Activated naive CD4-positive, alpha-beta T cell treated with anti-CD3 and anti-CD28 coated beads, Interleukin-2, amount 10 ng/mL, durations not matched to agents 7 days and 5 days (primary cell): ENCODE results near the gene DNLZ.

Source experiments
- CTCF ChIA-PET: fragments of 350-600 bp; sonication (Branson Sonifier 250); formaldehyde crosslinking; loops from one replicate; lab custom pipeline; 2021; ENCODE audit warnings: antibody characterized with exemption; lab: Charles Lee
- DNase-seq: peaks from one replicate; pipeline ENCODE4 v3.0.0-alpha.2; 2020
- H3K27ac Mint-ChIP-seq: one replicate; pipeline ENCODE4 v1.8.0; 2021; ENCODE audit warnings: mild to moderate bottlenecking, moderate library complexity, mixed read lengths
- H3K27me3 Mint-ChIP-seq: one replicate; pipeline ENCODE4 v1.8.0; 2021; ENCODE audit warnings: mild to moderate bottlenecking, mixed read lengths
- H3K36me3 Mint-ChIP-seq: one replicate; pipeline ENCODE4 v1.8.0; 2021; ENCODE audit warnings: mixed read lengths
- H3K4me1 Mint-ChIP-seq: one replicate; pipeline ENCODE4 v1.8.0; 2021; ENCODE audit warnings: mixed read lengths
- H3K4me3 Mint-ChIP-seq: one replicate; pipeline ENCODE4 v1.8.0; 2021; ENCODE audit warnings: mild to moderate bottlenecking, moderate library complexity, mixed read lengths
- H3K9me3 Mint-ChIP-seq: one replicate; pipeline ENCODE4 v1.8.0; 2021; ENCODE audit warnings: mixed read lengths

DNLZ gene

GRCh38 chr9:136316896-136317676 lies 46.5 kb downstream of the DNLZ start:
- H3K27ac Mint-ChIP-seq = no peak overlapping the region
- H3K4me1 Mint-ChIP-seq = no peaks in the 10 kb centered on the region
- no peak for DNase-seq
- H3K4me3 Mint-ChIP-seq = no peak overlapping the region
- H3K36me3 Mint-ChIP-seq = peaks cover 3% of the 10 kb centered on the region
- CTCF ChIA-PET = no interaction called here
- H3K9me3 Mint-ChIP-seq = peaks cover 25% of the 10 kb centered on the region
- H3K27me3 Mint-ChIP-seq = peaks cover 9% of the 10 kb centered on the region

- peaks cover 1% of the 10 kb centered on the region for H3K27me3 Mint-ChIP-seq
- peaks cover 25% of the 10 kb centered on the region for H3K9me3 Mint-ChIP-seq
- no peak overlapping the region for H3K27ac Mint-ChIP-seq
- peaks cover 3% of the 10 kb centered on the region for H3K36me3 Mint-ChIP-seq
- no peaks in the 10 kb centered on the region for H3K4me1 Mint-ChIP-seq
- DNase-seq = no peak
- no peak overlapping the region for H3K4me3 Mint-ChIP-seq
- CTCF ChIA-PET = no interaction called here
Measured at GRCh38 chr9:136316271-136316751, 47.2 kb downstream of the DNLZ start.

GRCh38 chr9:136314944-136315343 lies 48.6 kb downstream of the DNLZ start:
- Mint-ChIP-seq H3K36me3 (peaks cover 3% of the 10 kb centered on the region), H3K27me3 (no peaks in the 10 kb centered on the region), H3K9me3 (peaks cover 25% of the 10 kb centered on the region), H3K27ac (no peak overlapping the region), H3K4me1 (no peaks in the 10 kb centered on the region), H3K4me3 (no peak overlapping the region)
- no peak for DNase-seq
- CTCF ChIA-PET = no interaction called here

GRCh38 chr9:136314056-136314416 lies 49.5 kb downstream of the DNLZ start:
- Mint-ChIP-seq H3K36me3 (peaks cover 3% of the 10 kb centered on the region), H3K27me3 (no peaks in the 10 kb centered on the region), H3K27ac (no peak overlapping the region), H3K9me3 (peaks cover 25% of the 10 kb centered on the region), H3K4me3 (no peak overlapping the region), H3K4me1 (no peaks in the 10 kb centered on the region)
- no peak for DNase-seq
- CTCF ChIA-PET = no interaction called here

GRCh38 chr9:136313111-136314055 lies 50.2 kb downstream of the DNLZ start:
- Mint-ChIP-seq H3K27me3 (no peaks in the 10 kb centered on the region), H3K4me1 (no peaks in the 10 kb centered on the region), H3K36me3 (peaks cover 3% of the 10 kb centered on the region), H3K9me3 (peaks cover 25% of the 10 kb centered on the region), H3K27ac (no peak overlapping the region), H3K4me3 (no peak overlapping the region)
- CTCF ChIA-PET = interaction anchor here (0.8 to 1.7 kb wide), 7 partner anchors 10 to 171 kb away, joined by 3 to 8 read pairs (median 4); partner anchors contain the start of gene DNLZ
- no peak for DNase-seq

- Mint-ChIP-seq H3K4me1 (no peaks in the 10 kb centered on the region), H3K4me3 (no peak overlapping the region), H3K36me3 (peaks cover 3% of the 10 kb centered on the region), H3K27me3 (no peaks in the 10 kb centered on the region), H3K27ac (no peak overlapping the region), H3K9me3 (peaks cover 25% of the 10 kb centered on the region)
- CTCF ChIA-PET = interaction anchor here (0.8 to 1.7 kb wide), 10 partner anchors 11 to 319 kb away, joined by 3 to 8 read pairs (median 4); partner anchors contain the start of gene DNLZ
- peak; percentile 64 for DNase-seq
Measured at GRCh38 chr9:136312436-136312835, 51.1 kb downstream of the DNLZ start.

GRCh38 chr9:136312009-136312375 lies 51.6 kb downstream of the DNLZ start:
- CTCF ChIA-PET = interaction anchor here (1.0 to 1.7 kb wide), 6 partner anchors 11 to 320 kb away, joined by 3 to 8 read pairs (median 3); partner anchors contain the start of gene DNLZ
- H3K27me3 Mint-ChIP-seq = no peaks in the 10 kb centered on the region
- no peak overlapping the region for H3K4me3 Mint-ChIP-seq
- no peak for DNase-seq
- H3K36me3 Mint-ChIP-seq = peaks cover 3% of the 10 kb centered on the region
- peaks cover 25% of the 10 kb centered on the region for H3K9me3 Mint-ChIP-seq
- H3K27ac Mint-ChIP-seq = no peak overlapping the region
- H3K4me1 Mint-ChIP-seq = no peaks in the 10 kb centered on the region

GRCh38 chr9:136311051-136312008 lies 52.2 kb downstream of the DNLZ start:
- DNase-seq = peak; percentile 59
- Mint-ChIP-seq H3K27ac (no peak overlapping the region), H3K36me3 (peaks cover 3% of the 10 kb centered on the region), H3K4me3 (no peak overlapping the region), H3K4me1 (no peaks in the 10 kb centered on the region), H3K27me3 (no peaks in the 10 kb centered on the region), H3K9me3 (peaks cover 20% of the 10 kb centered on the region)
- CTCF ChIA-PET = interaction anchor here (1.0 to 1.7 kb wide), 5 partner anchors 18 to 320 kb away, joined by 3 to 8 read pairs (median 3); partner anchors contain the start of gene DNLZ

- H3K27ac Mint-ChIP-seq = no peak overlapping the region
- no peak for DNase-seq
- H3K4me1 Mint-ChIP-seq = no peaks in the 10 kb centered on the region
- H3K36me3 Mint-ChIP-seq = no peaks in the 10 kb centered on the region
- peaks cover 4% of the 10 kb centered on the region for H3K27me3 Mint-ChIP-seq
- no peak overlapping the region for H3K4me3 Mint-ChIP-seq
- CTCF ChIA-PET = no interaction called here
- H3K9me3 Mint-ChIP-seq = peaks cover 12% of the 10 kb centered on the region
Measured at GRCh38 chr9:136310273-136311030, 53.1 kb downstream of the DNLZ start.

- no peak for DNase-seq
- Mint-ChIP-seq H3K36me3 (no peaks in the 10 kb centered on the region), H3K4me3 (no peak overlapping the region), H3K27me3 (peaks cover 6% of the 10 kb centered on the region), H3K9me3 (peaks cover 5% of the 10 kb centered on the region), H3K27ac (no peak overlapping the region), H3K4me1 (no peaks in the 10 kb centered on the region)
- CTCF ChIA-PET = no interaction called here
Measured at GRCh38 chr9:136309806-136310220, 53.7 kb downstream of the DNLZ start.
